Glutamatergic neuron (in vitro differentiated cells): ENCODE measurements around the gene RPL31. TPM values are rescaled to one million over a fixed set of nuclear protein-coding genes. Genes with fewer than 3 reads are reported as not detected.

Source experiments
- DNase-seq: peaks from one replicate; pipeline ENCODE4 v3.0.0; 2022
- H3K27ac Mint-ChIP-seq: one replicate; pipeline ENCODE4 v1.8.0; 2020; ENCODE audit warnings: mild to moderate bottlenecking, mixed read lengths, inconsistent platforms; ENCODE audit not compliant: unreplicated experiment
- H3K27me3 Mint-ChIP-seq: one replicate; pipeline ENCODE4 v1.8.0; 2020; ENCODE audit warnings: mild to moderate bottlenecking, moderate library complexity, mixed read lengths, inconsistent platforms; ENCODE audit not compliant: unreplicated experiment
- H3K36me3 Mint-ChIP-seq: one replicate; pipeline ENCODE4 v1.8.0; 2020; ENCODE audit warnings: mild to moderate bottlenecking, mixed read lengths, inconsistent platforms; ENCODE audit not compliant: unreplicated experiment
- H3K4me1 Mint-ChIP-seq: one replicate; pipeline ENCODE4 v1.8.0; 2020; ENCODE audit warnings: mild to moderate bottlenecking, low read depth, mixed read lengths, inconsistent platforms; ENCODE audit not compliant: unreplicated experiment
- H3K4me3 Mint-ChIP-seq: one replicate; pipeline ENCODE4 v1.8.0; 2020; ENCODE audit warnings: mild to moderate bottlenecking, mixed read lengths, inconsistent platforms; ENCODE audit not compliant: unreplicated experiment
- H3K9me3 Mint-ChIP-seq: one replicate; pipeline ENCODE4 v1.8.0; 2020; ENCODE audit warnings: mild to moderate bottlenecking, moderate library complexity, mixed read lengths, inconsistent platforms; ENCODE audit not compliant: unreplicated experiment
- total RNA-seq: library from RNA; stranded (reverse); fragmentation: NEBNext Ultra II Directional; extraction: Animal tissue kit (Norgen Biotek cat#: 25700); gene quantifications from one replicate; pipeline ENCODE4 v1.2.1, GENCODE V29; 2021; ENCODE audit not compliant: unreplicated experiment
- TF ChIP-seq, protein P1 (sequence below): fragments of 200-600 bp; sonication (generic); IDR thresholded peaks from one replicate; pipeline ENCODE4 v1.5.0; 2021; ENCODE audit not compliant: partially characterized antibody, unreplicated experiment

Gene RPL31
- total RNA-seq, 1 donor from 2014 or later, result 761 TPM

- Mint-ChIP-seq H3K4me1 (peaks cover 24% of the 10 kb centered on the region), H3K27me3 (peaks cover 2% of the 10 kb centered on the region), H3K9me3 (peaks cover 2% of the 10 kb centered on the region), H3K4me3 (no peak overlapping the region), H3K27ac (no peak overlapping the region), H3K36me3 (no peaks in the 10 kb centered on the region)
- no peak for DNase-seq
- TF ChIP-seq, protein P1, sequence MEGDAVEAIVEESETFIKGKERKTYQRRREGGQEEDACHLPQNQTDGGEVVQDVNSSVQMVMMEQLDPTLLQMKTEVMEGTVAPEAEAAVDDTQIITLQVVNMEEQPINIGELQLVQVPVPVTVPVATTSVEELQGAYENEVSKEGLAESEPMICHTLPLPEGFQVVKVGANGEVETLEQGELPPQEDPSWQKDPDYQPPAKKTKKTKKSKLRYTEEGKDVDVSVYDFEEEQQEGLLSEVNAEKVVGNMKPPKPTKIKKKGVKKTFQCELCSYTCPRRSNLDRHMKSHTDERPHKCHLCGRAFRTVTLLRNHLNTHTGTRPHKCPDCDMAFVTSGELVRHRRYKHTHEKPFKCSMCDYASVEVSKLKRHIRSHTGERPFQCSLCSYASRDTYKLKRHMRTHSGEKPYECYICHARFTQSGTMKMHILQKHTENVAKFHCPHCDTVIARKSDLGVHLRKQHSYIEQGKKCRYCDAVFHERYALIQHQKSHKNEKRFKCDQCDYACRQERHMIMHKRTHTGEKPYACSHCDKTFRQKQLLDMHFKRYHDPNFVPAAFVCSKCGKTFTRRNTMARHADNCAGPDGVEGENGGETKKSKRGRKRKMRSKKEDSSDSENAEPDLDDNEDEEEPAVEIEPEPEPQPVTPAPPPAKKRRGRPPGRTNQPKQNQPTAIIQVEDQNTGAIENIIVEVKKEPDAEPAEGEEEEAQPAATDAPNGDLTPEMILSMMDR, result no peak
Observed at GRCh38 chr2:100983684-100984310, 18.3 kb upstream of the RPL31 start.

GRCh38 chr2:100984892-100985307, 17.2 kb upstream of the RPL31 start:
- H3K4me3 Mint-ChIP-seq, result no peak overlapping the region
- peaks cover 22% of the 10 kb centered on the region for H3K4me1 Mint-ChIP-seq
- DNase-seq, result peak; percentile 85
- H3K36me3 Mint-ChIP-seq, result peaks cover 7% of the 10 kb centered on the region
- TF ChIP-seq, protein P1, result peak; percentile 90
- no peak overlapping the region for H3K27ac Mint-ChIP-seq
- H3K9me3 Mint-ChIP-seq, result peaks cover 3% of the 10 kb centered on the region
- H3K27me3 Mint-ChIP-seq, result peaks cover 6% of the 10 kb centered on the region

DNA sequence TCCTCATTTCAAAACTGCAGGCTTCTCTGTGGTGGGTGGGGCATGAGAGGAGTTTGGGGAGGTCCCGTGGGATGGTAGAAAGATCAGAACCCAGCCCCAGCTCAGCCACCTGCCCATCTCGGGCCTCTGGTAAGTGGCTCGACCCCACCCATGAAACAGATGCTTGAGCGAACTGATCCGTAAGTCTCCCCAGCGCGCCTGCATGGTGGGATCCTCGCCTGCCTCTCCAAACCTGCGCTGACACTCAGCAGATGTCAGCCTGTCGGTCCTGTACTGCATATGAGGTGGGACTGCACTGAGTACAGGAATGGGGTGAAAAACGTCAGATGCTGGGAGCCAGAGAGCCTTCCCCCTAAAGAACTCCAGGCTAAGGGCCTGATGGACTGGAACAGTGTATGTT, 15.9 kb upstream of the RPL31 start:
- peak; percentile 49 for DNase-seq
- TF ChIP-seq, protein P1, result no peak
- Mint-ChIP-seq H3K9me3 (peaks cover 3% of the 10 kb centered on the region), H3K36me3 (peaks cover 7% of the 10 kb centered on the region), H3K27me3 (peaks cover 6% of the 10 kb centered on the region), H3K4me3 (no peak overlapping the region), H3K4me1 (peaks cover 18% of the 10 kb centered on the region), H3K27ac (no peak overlapping the region)

DNA sequence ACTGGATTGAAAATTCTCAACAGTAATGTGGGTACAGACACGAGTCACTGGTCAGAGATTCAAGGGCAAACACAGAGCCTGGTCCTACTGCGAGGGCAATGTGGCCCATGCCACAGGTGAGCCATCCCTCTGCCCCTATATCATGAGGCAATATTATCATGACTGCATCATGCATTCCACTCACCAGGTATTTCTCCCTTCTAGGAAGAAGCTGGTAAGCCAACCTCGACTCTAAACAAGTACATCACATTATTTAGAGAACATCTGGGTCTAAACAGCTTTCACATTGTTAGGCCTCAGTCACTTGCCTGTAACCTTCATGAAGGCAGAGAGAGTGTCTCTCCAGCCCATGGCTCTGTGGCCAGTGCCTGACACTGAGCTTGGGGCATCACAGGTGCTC, 14.6 kb upstream of the RPL31 start:
- no peak overlapping the region for H3K27ac Mint-ChIP-seq
- H3K36me3 Mint-ChIP-seq, result peaks cover 7% of the 10 kb centered on the region
- H3K9me3 Mint-ChIP-seq, result peaks cover 4% of the 10 kb centered on the region
- peaks cover 9% of the 10 kb centered on the region for H3K27me3 Mint-ChIP-seq
- H3K4me1 Mint-ChIP-seq, result peaks cover 12% of the 10 kb centered on the region
- DNase-seq, result no peak
- TF ChIP-seq, protein P1, result no peak
- H3K4me3 Mint-ChIP-seq, result no peak overlapping the region

DNA sequence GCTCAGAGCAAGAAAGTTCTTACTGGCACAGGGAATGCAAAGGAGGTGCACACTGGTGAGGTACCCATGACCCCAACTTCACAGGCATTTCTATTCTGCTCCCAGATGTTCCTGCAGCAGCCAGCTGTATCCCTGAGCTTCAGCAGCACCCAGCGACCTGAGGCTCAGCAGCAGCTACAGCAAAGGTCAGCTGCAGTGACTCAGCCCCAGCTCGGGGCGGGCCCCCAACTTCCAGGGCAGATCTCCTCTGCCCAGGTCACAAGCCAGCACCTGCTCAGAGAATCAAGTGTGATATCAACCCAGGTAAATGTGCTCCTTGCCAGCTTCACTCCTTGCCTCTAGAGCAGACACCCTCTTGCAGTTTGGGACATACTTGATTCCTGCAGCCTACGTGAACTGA, 14.1 kb upstream of the RPL31 start:
- no peak for DNase-seq
- H3K4me1 Mint-ChIP-seq, result peaks cover 9% of the 10 kb centered on the region
- peaks cover 10% of the 10 kb centered on the region for H3K27me3 Mint-ChIP-seq
- peaks cover 4% of the 10 kb centered on the region for H3K9me3 Mint-ChIP-seq
- TF ChIP-seq, protein P1, result no peak
- no peak overlapping the region for H3K4me3 Mint-ChIP-seq
- no peak overlapping the region for H3K27ac Mint-ChIP-seq
- peaks cover 7% of the 10 kb centered on the region for H3K36me3 Mint-ChIP-seq
